ENCODE measurements around the gene TRANK1. TPM values are rescaled to one million over a fixed set of nuclear protein-coding genes. Genes with fewer than 3 reads are reported as not detected.

Gene TRANK1
- total RNA-seq, 1 experiment from 2014 or later: 0.58 TPM

DNA sequence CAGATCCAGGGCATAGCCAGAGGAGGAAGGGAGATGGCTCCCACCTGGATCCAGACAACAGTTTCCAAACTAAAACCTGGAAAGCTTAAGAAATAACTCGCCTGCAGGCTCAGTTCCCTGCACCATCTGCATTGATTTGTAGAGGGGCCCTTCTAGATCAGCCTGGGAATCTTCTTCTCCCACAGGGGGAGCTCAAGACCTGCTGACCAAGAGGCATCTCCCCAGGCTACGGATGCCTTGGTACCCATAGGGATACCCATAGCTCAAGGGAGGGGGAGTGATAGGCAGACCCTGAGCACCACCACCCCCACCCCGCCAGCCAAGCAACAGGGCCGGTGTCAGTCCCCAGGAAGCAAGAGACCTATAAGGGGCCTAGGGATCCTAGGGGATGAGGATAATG, 152.5 kb downstream of the TRANK1 start:
- ChIA-PET POLR2A (ENCODE audit: unreplicated experiment) (no interaction called here), CTCF (interaction anchor here (0.6 to 1.2 kb wide), 3 partner anchors 77 to 235 kb away, joined by 4 to 9 read pairs (median 9); no protein-coding TSS in a partner anchor)
- Histone ChIP-seq H3K4me2 (ENCODE audit: low read length) (no peak overlapping the region), H3K9me3 (ENCODE audit: low read length) (no peaks in the 10 kb centered on the region), H3F3A (ENCODE audit: low read length, unreplicated experiment) (no peaks in the 10 kb centered on the region), H3K27me3 (ENCODE audit: low read length) (peaks cover 22% of the 10 kb centered on the region; the same call in 1 of the 2 replicates), H4K20me1 (ENCODE audit: low read length) (no peaks in the 10 kb centered on the region), H3K4me3 (ENCODE audit: low read length) (no peak overlapping the region), H2AFZ (ENCODE audit: low read length) (no peak overlapping the region), H3K4me1 (ENCODE audit: insufficient read depth, low read length) (no peaks in the 10 kb centered on the region), H3K9ac (ENCODE audit: low read length) (no peak overlapping the region), H3K79me2 (ENCODE audit: low read length) (no peaks in the 10 kb centered on the region), H3K36me3 (ENCODE audit: low read depth, low read length) (no peaks in the 10 kb centered on the region), H3K9me2 (replicated peaks; ENCODE audit: low read length) (no peaks in the 10 kb centered on the region), H3K27ac (ENCODE audit: low read length) (no peak overlapping the region)
- intact Hi-C loops (cut with micrococcal nuclease): loop anchor here (1.0 kb wide), 2 partner anchors 77 to 166 kb away; no protein-coding TSS in a partner anchor
- ATAC-seq: peak; percentile 93
- no TSS peak for BruUV-seq (replicated peaks)
- DNase-seq: peak; percentile 67
- TF ChIP-seq, protein P1, sequence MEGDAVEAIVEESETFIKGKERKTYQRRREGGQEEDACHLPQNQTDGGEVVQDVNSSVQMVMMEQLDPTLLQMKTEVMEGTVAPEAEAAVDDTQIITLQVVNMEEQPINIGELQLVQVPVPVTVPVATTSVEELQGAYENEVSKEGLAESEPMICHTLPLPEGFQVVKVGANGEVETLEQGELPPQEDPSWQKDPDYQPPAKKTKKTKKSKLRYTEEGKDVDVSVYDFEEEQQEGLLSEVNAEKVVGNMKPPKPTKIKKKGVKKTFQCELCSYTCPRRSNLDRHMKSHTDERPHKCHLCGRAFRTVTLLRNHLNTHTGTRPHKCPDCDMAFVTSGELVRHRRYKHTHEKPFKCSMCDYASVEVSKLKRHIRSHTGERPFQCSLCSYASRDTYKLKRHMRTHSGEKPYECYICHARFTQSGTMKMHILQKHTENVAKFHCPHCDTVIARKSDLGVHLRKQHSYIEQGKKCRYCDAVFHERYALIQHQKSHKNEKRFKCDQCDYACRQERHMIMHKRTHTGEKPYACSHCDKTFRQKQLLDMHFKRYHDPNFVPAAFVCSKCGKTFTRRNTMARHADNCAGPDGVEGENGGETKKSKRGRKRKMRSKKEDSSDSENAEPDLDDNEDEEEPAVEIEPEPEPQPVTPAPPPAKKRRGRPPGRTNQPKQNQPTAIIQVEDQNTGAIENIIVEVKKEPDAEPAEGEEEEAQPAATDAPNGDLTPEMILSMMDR (conservative IDR thresholded peaks at IDR 0.05; ENCODE audit: low read depth, low read length): peak; percentile 73
- TF ChIP-seq EZH2phosphoT487 (IDR thresholded peaks at IDR 0.05; ENCODE audit: borderline replicate concordance, low read length): no peak

- H3K36me3 ChIP-seq (ENCODE audit: low read depth, low read length): no peaks in the 10 kb centered on the region
- ChIA-PET CTCF (no interaction called here), POLR2A (ENCODE audit: unreplicated experiment) (no interaction called here)
- H3K9me3 ChIP-seq (ENCODE audit: low read length): no peaks in the 10 kb centered on the region
- H4K20me1 ChIP-seq (ENCODE audit: low read length): no peaks in the 10 kb centered on the region
- H3F3A ChIP-seq (ENCODE audit: low read length, unreplicated experiment): no peaks in the 10 kb centered on the region
- no peak for ATAC-seq
- DNase-seq: no peak
- no peak overlapping the region for H3K27ac ChIP-seq (ENCODE audit: low read length)
- no peaks in the 10 kb centered on the region for H3K79me2 ChIP-seq (ENCODE audit: low read length)
- no peak overlapping the region for H3K9ac ChIP-seq (ENCODE audit: low read length)
- intact Hi-C loops (cut with micrococcal nuclease): no loop called here
- peaks cover 23% of the 10 kb centered on the region; the same call in 1 of the 2 replicates for H3K27me3 ChIP-seq (ENCODE audit: low read length)
- no peaks in the 10 kb centered on the region for H3K9me2 ChIP-seq (replicated peaks; ENCODE audit: low read length)
- no peaks in the 10 kb centered on the region for H3K4me1 ChIP-seq (ENCODE audit: insufficient read depth, low read length)
- no peak overlapping the region for H3K4me2 ChIP-seq (ENCODE audit: low read length)
- no peak overlapping the region for H3K4me3 ChIP-seq (ENCODE audit: low read length)
- no TSS peak for BruUV-seq (replicated peaks)
- no peak overlapping the region for H2AFZ ChIP-seq (ENCODE audit: low read length)
- TF ChIP-seq EZH2phosphoT487 (IDR thresholded peaks at IDR 0.05; ENCODE audit: borderline replicate concordance, low read length) (no peak), EZH2 (IDR thresholded peaks at IDR 0.05; ENCODE audit: low read length, unreplicated experiment) (no peak)
Observed at GRCh38 chr3:36790765-36791164, 154.1 kb downstream of the TRANK1 start.

GRCh38 chr3:36786921-36787890, 157.6 kb downstream of the TRANK1 start:
- H3K79me2 ChIP-seq (ENCODE audit: low read length): no peaks in the 10 kb centered on the region
- peaks cover 47% of the 10 kb centered on the region; the same call in 1 of the 2 replicates for H3K27me3 ChIP-seq (ENCODE audit: low read length)
- no peaks in the 10 kb centered on the region for H3K36me3 ChIP-seq (ENCODE audit: low read depth, low read length)
- no peak overlapping the region for H3K27ac ChIP-seq (ENCODE audit: low read length)
- no peaks in the 10 kb centered on the region for H4K20me1 ChIP-seq (ENCODE audit: low read length)
- no peaks in the 10 kb centered on the region for H3K9me3 ChIP-seq (ENCODE audit: low read length)
- H3K9ac ChIP-seq (ENCODE audit: low read length): no peak overlapping the region
- H3K9me2 ChIP-seq (replicated peaks; ENCODE audit: low read length): no peaks in the 10 kb centered on the region
- no peaks in the 10 kb centered on the region for H3K4me1 ChIP-seq (ENCODE audit: insufficient read depth, low read length)
- TF ChIP-seq, protein P1 (conservative IDR thresholded peaks at IDR 0.05; ENCODE audit: low read depth, low read length): no peak
- TF ChIP-seq EZH2phosphoT487 (IDR thresholded peaks at IDR 0.05; ENCODE audit: borderline replicate concordance, low read length) (no peak), EZH2 (IDR thresholded peaks at IDR 0.05; ENCODE audit: low read length, unreplicated experiment) (no peak)
- POLR2A ChIA-PET (ENCODE audit: unreplicated experiment): no interaction called here
- no peak overlapping the region for H3K4me3 ChIP-seq (ENCODE audit: low read length)
- ATAC-seq (no peak), DNase-seq (no peak)
- H2AFZ ChIP-seq (ENCODE audit: low read length): no peak overlapping the region
- H3K4me2 ChIP-seq (ENCODE audit: low read length): no peak overlapping the region
- H3F3A ChIP-seq (ENCODE audit: low read length, unreplicated experiment): no peaks in the 10 kb centered on the region
- BruUV-seq (replicated peaks): no TSS peak
- intact Hi-C loops (cut with micrococcal nuclease): no loop called here
- CTCF ChIA-PET: no interaction called here
